OCI-LY3 (cell line): ENCODE results near the gene RPS24.
"Not testable (repeated sequence)": the region's sequence is repeated elsewhere in the genome, so short reads cannot be mapped to it uniquely, and the experiment has no call there.

Experiments
- CTCF ChIP-seq: fragments of 200-600, 300-600 bp; sonication (generic); IDR thresholded peaks from 2 replicates; pipeline ENCODE4 v1.5.1; 2014; ENCODE audit warnings: antibody characterized with exemption, low read length, low read depth
- EZH2phosphoT487 ChIP-seq: fragments of 200-600 bp; shearing (Covaris generic); IDR thresholded peaks from 2 replicates; pipeline ENCODE4 v1.6.1; 2018; ENCODE audit warnings: antibody characterized with exemption, mixed run types, low read depth

DNA sequence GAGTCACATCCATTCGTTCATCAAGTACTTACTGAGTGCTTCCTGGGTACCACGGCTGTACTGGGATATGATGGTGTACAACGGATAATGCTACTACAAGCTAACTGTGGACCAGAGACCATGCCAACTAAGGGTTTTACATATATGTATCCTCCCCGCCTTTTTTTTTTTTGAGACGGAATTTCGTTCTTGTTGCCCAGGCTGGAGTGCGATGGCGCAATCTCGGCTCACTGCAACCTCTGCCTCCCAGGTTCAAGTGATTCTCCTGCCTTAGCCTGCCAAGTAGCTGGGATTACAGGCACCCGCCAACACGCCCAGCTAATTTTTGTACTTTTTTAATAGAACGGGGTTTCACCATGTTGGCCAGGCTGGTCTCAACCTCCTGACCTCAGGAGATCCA, 36.4 kb downstream of the RPS24 start:
- not testable (repeated sequence) for TF ChIP-seq CTCF, EZH2phosphoT487
